Caco-2 (cell line): ENCODE measurements around the gene DUOXA1. TPM values are rescaled to one million over a fixed set of nuclear protein-coding genes. Genes with fewer than 3 reads are reported as not detected.

ENCODE experiments used
- BruUV-seq: library from RNA; stranded (reverse); fragments of 400-500 nt; replicated peaks from 2 replicates; lab custom pipeline; 2021; lab: Mats Ljungman, UMichigan
- CTCF ChIA-PET: fragments of 300-600 bp; sonication (Branson Sonifier 250); formaldehyde crosslinking; loops from one replicate; lab custom pipeline; 2022; ENCODE audit warnings: antibody characterized with exemption; lab: Charles Lee
- POLR2A ChIA-PET: fragments of 300-600 bp; sonication (Branson Sonifier 250); formaldehyde crosslinking; loops from one replicate; lab custom pipeline; 2022; ENCODE audit warnings: antibody characterized with exemption; lab: Charles Lee
- DNase-seq, 2 experiments: peaks; one replicate each; pipeline versions ENCODE4 v3.0.0 to v3.0.0-alpha.2; 2020 to 2022
- H3K27me3 ChIP-seq: replicated peaks from 2 replicates; pipeline ENCODE4 v1.6.0; 2011; ENCODE audit warnings: low read length; ENCODE audit not compliant: control insufficient read depth, insufficient read depth
- H3K36me3 ChIP-seq: 2 replicates; pipeline ENCODE4 v1.5.1; 2011; ENCODE audit warnings: low read length; ENCODE audit not compliant: control insufficient read depth, insufficient read depth
- H3K4me1 ChIP-seq: fragments of 250-450 bp; sonication (Bioruptor Pico); 2 replicates; pipeline ENCODE4 v1.5.1; 2020; ENCODE audit warnings: mild to moderate bottlenecking
- H3K4me3 ChIP-seq: 2 replicates; pipeline ENCODE4 v1.5.1; 2011; ENCODE audit warnings: low read depth, mild to moderate bottlenecking, control low read depth, low read length
- H3K9me3 ChIP-seq: fragments of 250-450 bp; sonication (Bioruptor Pico); 2 replicates; pipeline ENCODE4 v1.5.1; 2020; ENCODE audit warnings: mild to moderate bottlenecking, moderate library complexity
- H3K27ac Mint-ChIP-seq: one replicate; pipeline ENCODE4 v1.8.0; 2022; ENCODE audit warnings: mixed read lengths; ENCODE audit not compliant: unreplicated experiment
- H3K27me3 Mint-ChIP-seq: one replicate; pipeline ENCODE4 v1.8.0; 2022; ENCODE audit warnings: mixed read lengths; ENCODE audit not compliant: insufficient read depth, unreplicated experiment
- H3K36me3 Mint-ChIP-seq: one replicate; pipeline ENCODE4 v1.8.0; 2022; ENCODE audit warnings: mild to moderate bottlenecking, mixed read lengths; ENCODE audit not compliant: insufficient read depth, unreplicated experiment
- H3K4me1 Mint-ChIP-seq: one replicate; pipeline ENCODE4 v1.8.0; 2022; ENCODE audit warnings: low read depth, mixed read lengths; ENCODE audit not compliant: unreplicated experiment
- H3K4me3 Mint-ChIP-seq: one replicate; pipeline ENCODE4 v1.8.0; 2022; ENCODE audit warnings: mild to moderate bottlenecking, moderate library complexity, mixed read lengths; ENCODE audit not compliant: unreplicated experiment
- H3K9me3 Mint-ChIP-seq: one replicate; pipeline ENCODE4 v1.8.0; 2022; ENCODE audit warnings: mixed read lengths; ENCODE audit not compliant: unreplicated experiment
- intact Hi-C: fragments of 100-400 bp; cut with micrococcal nuclease; formaldehyde crosslinking; loops from one replicate; pipeline ENCODE4 v1.10.0; 2022; ENCODE audit not compliant: unreplicated experiment
- total RNA-seq: library from RNA; stranded (reverse); gene quantifications from 2 replicates; pipeline ENCODE4 v1.2.3, GENCODE V29; 2022
- TF ChIP-seq, protein P1 (sequence below), 2 experiments: fragments of 200-600 bp in 1 of 2; IDR thresholded peaks; 1 replicate in 1 of 2; 2 replicates in 1 of 2; pipeline versions ENCODE4 v1.5.1 to v1.8.0; 2011 to 2022; ENCODE audit warnings: antibody characterized with exemption in 1 of 2, control low read depth in 1 of 2, inconsistent platforms in 1 of 2, low read depth in 1 of 2, low read length in 1 of 2, mild to moderate bottlenecking in 1 of 2, moderate library complexity in 1 of 2; ENCODE audit not compliant: insufficient read depth in 1 of 2, severe bottlenecking in 1 of 2, unreplicated experiment in 1 of 2

Gene DUOXA1
- total RNA-seq, 1 experiment from 2014 or later: not detected

- Mint-ChIP-seq H3K4me1 (peaks cover 11% of the 10 kb centered on the region), H3K27ac (no peak overlapping the region), H3K36me3 (peaks cover 5% of the 10 kb centered on the region), H3K4me3 (no peak overlapping the region), H3K9me3 (no peaks in the 10 kb centered on the region), H3K27me3 (no peaks in the 10 kb centered on the region)
- Histone ChIP-seq H3K4me1 (peaks cover 8% of the 10 kb centered on the region), H3K9me3 (no peaks in the 10 kb centered on the region), H3K27me3 (no peaks in the 10 kb centered on the region), H3K36me3 (no peaks in the 10 kb centered on the region), H3K4me3 (no peak overlapping the region)
- no TSS peak for BruUV-seq
- DNase-seq: no peak
- ChIA-PET CTCF (no interaction called here), POLR2A (no interaction called here)
- TF ChIP-seq, protein P1, sequence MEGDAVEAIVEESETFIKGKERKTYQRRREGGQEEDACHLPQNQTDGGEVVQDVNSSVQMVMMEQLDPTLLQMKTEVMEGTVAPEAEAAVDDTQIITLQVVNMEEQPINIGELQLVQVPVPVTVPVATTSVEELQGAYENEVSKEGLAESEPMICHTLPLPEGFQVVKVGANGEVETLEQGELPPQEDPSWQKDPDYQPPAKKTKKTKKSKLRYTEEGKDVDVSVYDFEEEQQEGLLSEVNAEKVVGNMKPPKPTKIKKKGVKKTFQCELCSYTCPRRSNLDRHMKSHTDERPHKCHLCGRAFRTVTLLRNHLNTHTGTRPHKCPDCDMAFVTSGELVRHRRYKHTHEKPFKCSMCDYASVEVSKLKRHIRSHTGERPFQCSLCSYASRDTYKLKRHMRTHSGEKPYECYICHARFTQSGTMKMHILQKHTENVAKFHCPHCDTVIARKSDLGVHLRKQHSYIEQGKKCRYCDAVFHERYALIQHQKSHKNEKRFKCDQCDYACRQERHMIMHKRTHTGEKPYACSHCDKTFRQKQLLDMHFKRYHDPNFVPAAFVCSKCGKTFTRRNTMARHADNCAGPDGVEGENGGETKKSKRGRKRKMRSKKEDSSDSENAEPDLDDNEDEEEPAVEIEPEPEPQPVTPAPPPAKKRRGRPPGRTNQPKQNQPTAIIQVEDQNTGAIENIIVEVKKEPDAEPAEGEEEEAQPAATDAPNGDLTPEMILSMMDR (IDR thresholded peaks at IDR 0.05; ENCODE audit: insufficient read depth in 1 of 2, low read depth in 1 of 2, low read length in 1 of 2, severe bottlenecking in 1 of 2, unreplicated experiment in 1 of 2): no peak
- intact Hi-C loops: no loop called here
Observed at GRCh38 chr15:45157974-45158373, 28.3 kb upstream of the DUOXA1 start.

DNA sequence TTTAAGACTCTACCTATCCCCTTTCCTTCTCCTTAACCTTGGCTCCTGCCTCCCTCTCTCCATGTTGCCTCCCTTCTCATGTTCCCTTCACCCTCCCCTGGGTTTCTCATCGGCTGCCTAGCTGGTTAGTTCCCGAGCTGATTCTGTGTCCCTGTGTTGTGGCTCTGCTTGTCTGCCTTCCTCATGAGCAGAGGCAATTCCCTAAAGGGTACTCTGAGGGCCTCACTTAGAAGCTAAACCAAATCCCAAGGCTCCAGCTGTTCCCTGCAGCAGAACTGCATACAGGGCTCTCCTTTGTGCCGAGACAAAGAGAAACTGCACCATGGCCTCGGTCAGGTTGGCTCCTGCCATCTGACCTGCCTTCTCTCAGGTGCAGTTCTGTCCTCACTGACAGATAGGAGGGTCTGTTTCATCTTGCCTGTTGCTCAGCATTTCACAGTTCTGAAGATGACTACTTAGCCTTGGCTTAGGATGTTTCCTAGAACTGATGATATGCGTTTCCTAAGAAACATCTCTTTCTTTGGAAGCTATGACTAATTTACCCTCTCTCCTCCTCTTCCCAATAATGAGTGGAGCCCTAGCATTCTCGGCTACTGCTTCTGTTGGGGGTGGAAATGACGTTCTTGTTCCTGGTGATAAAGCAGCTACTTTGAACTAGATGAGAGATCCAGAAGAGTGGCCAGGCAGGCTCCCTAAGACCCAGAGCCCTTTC lies 27.2 kb upstream of the DUOXA1 start:
- CTCF ChIA-PET: interaction anchor here (0.6 to 1.4 kb wide), 2 partner anchors 30 to 43 kb away, joined by 3 to 4 read pairs; no protein-coding TSS in a partner anchor
- DNase-seq: no peak
- TF ChIP-seq, protein P1 (IDR thresholded peaks at IDR 0.05; ENCODE audit: insufficient read depth in 1 of 2, low read depth in 1 of 2, low read length in 1 of 2, severe bottlenecking in 1 of 2, unreplicated experiment in 1 of 2): no peak

GRCh38 chr15:45155739-45156138 lies 26.1 kb upstream of the DUOXA1 start:
- Mint-ChIP-seq H3K36me3 (peaks cover 4% of the 10 kb centered on the region), H3K4me3 (no peak overlapping the region), H3K4me1 (peaks cover 5% of the 10 kb centered on the region), H3K9me3 (no peaks in the 10 kb centered on the region), H3K27me3 (no peaks in the 10 kb centered on the region), H3K27ac (no peak overlapping the region)
- POLR2A ChIA-PET: no interaction called here
- Histone ChIP-seq H3K9me3 (no peaks in the 10 kb centered on the region), H3K4me1 (no peaks in the 10 kb centered on the region), H3K27me3 (no peaks in the 10 kb centered on the region), H3K36me3 (no peaks in the 10 kb centered on the region), H3K4me3 (no peak overlapping the region)
- no peak for DNase-seq
- CTCF ChIA-PET: interaction anchor here (0.7 kb wide), 1 partner anchor 342 kb away, joined by 4 read pairs; no protein-coding TSS in a partner anchor
- no TSS peak for BruUV-seq
- TF ChIP-seq, protein P1 (IDR thresholded peaks at IDR 0.05; ENCODE audit: insufficient read depth in 1 of 2, low read depth in 1 of 2, low read length in 1 of 2, severe bottlenecking in 1 of 2, unreplicated experiment in 1 of 2): no peak
- intact Hi-C loops: no loop called here

More for the DNA sequence above, 27.2 kb upstream of the DUOXA1 start:
- no TSS peak for BruUV-seq
- Mint-ChIP-seq H3K4me3 (no peak overlapping the region), H3K4me1 (peaks cover 5% of the 10 kb centered on the region), H3K36me3 (peaks cover 4% of the 10 kb centered on the region), H3K27ac (no peak overlapping the region), H3K27me3 (no peaks in the 10 kb centered on the region), H3K9me3 (no peaks in the 10 kb centered on the region)
- Histone ChIP-seq H3K36me3 (no peaks in the 10 kb centered on the region), H3K9me3 (no peaks in the 10 kb centered on the region), H3K4me1 (no peaks in the 10 kb centered on the region), H3K27me3 (no peaks in the 10 kb centered on the region), H3K4me3 (no peak overlapping the region)
- POLR2A ChIA-PET: no interaction called here
- intact Hi-C loops: no loop called here
